Spleen (tissue), 7 donors: Measurements from ENCODE around the gene PCARE.

Experiments
- CTCF ChIP-seq, 11 experiments: fragments of 200-600 bp in 7 of 11; fragments of 450-650 bp in 4 of 11; sonication (generic) in 4 of 11; IDR thresholded peaks in 8 of 11; conservative IDR thresholded peaks in 3 of 11; 1 replicate in 7 of 11; 2 replicates in 4 of 11; pipeline versions ENCODE4 v1.4.0 to v1.8.0; 2016 to 2021; ENCODE audit warnings: antibody characterized with exemption in 11 of 11, inconsistent platforms in 4 of 11, mild to moderate bottlenecking in 1 of 11
- POLR2AphosphoS5 ChIP-seq, 3 donors: sonication (generic); formaldehyde crosslinking; IDR thresholded peaks; one replicate each; pipeline ENCODE4 v1.5.1; 2017; ENCODE audit warnings: antibody characterized with exemption in 3 of 3
- donor health status: DM: no; HTN: no; CAD: no; lungs with moderate emphysema.
- donor health status: DM: no; HTN: no; CAD: no.
- donor health status: DM: no; HTN: no; CAD: no.

GRCh38 chr2:29060441-29060840 is 13.9 kb downstream of the PCARE start:
- TF ChIP-seq CTCF (IDR thresholded peaks at IDR 0.05 in 8 of 11, conservative IDR thresholded peaks at IDR 0.05 in 3 of 11) (no peak), POLR2AphosphoS5 (IDR thresholded peaks at IDR 0.05) (no peak)
